Measurements from ENCODE around the gene LIFR. TPM values are rescaled to one million over a fixed set of nuclear protein-coding genes. Genes with fewer than 3 reads are reported as not detected.

LIFR gene
- total and polyA plus RNA-seq, 7 donors, result 0.23 to 79.6 (median 43.0) TPM

DNA sequence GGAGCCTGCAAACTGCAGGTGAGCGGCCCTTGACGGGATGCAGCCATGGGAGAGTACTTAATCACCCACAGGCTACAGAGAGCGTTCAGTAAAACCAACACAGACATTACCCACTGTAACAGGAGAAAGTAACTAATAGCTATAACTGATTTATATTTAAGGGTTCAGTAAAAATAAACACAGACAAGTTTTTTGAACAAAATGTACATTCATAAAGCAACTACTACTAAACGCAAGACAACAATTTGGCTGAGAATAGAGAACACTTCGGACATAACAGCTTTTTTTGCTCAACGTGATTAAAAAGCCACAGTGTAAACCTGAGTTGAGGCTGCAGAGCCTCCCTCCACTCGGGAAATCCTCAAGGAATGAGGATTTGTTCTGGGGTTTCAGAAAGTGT lies 61.7 kb downstream of the LIFR start:
- no peak for DNase-seq
- WGBS, 2 donors, result 77 to 83% methylated on average over 7 of the region's 7 CpGs
- Histone ChIP-seq H3K4me3 (no peak overlapping the region), H3K27me3 (no peaks in the 10 kb centered on the region), H3K4me1 (no peaks in the 10 kb centered on the region), H3K9me3 (no peaks in the 10 kb centered on the region), H3K27ac (no peak overlapping the region), H3K36me3 (peaks cover 0 to 58% (median 5%) of the 10 kb centered on the region in 4 donors)
- TF ChIP-seq POLR2AphosphoS5 (IDR thresholded peaks at IDR 0.05) (peak in 1 of 4 donors; percentile 53), EP300 (IDR thresholded peaks at IDR 0.05) (no peak)
- intact Hi-C loops (cut with DNase I), result no loop called here

DNA sequence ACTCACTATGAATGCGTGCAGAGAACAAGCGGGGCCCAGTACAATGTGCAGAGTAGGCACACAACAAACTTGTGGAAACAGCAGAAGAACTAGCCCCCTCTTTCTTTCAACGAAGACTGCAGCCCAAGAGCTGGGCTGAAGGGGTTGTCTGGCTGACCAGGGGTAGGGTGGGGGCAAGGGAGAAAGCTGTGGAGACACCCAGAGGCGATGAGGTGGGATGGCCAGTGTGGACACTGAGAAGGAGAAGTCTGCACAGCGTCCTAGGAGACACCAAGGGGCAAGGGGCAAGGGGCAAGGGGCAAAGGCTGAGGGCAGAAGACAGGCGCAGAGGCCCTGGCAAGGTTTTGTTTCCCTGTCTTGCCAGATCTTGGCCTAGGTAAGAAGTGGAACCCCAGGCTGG lies 62.3 kb downstream of the LIFR start:
- WGBS, 2 donors, result 67 to 88% methylated on average over 6 of the region's 6 CpGs
- no peaks in the 10 kb centered on the region for H3K4me1 ChIP-seq
- intact Hi-C loops (cut with DNase I), result no loop called here
- DNase-seq, result no peak
- TF ChIP-seq, protein P1, sequence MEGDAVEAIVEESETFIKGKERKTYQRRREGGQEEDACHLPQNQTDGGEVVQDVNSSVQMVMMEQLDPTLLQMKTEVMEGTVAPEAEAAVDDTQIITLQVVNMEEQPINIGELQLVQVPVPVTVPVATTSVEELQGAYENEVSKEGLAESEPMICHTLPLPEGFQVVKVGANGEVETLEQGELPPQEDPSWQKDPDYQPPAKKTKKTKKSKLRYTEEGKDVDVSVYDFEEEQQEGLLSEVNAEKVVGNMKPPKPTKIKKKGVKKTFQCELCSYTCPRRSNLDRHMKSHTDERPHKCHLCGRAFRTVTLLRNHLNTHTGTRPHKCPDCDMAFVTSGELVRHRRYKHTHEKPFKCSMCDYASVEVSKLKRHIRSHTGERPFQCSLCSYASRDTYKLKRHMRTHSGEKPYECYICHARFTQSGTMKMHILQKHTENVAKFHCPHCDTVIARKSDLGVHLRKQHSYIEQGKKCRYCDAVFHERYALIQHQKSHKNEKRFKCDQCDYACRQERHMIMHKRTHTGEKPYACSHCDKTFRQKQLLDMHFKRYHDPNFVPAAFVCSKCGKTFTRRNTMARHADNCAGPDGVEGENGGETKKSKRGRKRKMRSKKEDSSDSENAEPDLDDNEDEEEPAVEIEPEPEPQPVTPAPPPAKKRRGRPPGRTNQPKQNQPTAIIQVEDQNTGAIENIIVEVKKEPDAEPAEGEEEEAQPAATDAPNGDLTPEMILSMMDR (IDR thresholded peaks at IDR 0.05), result no peak
- TF ChIP-seq EP300 (IDR thresholded peaks at IDR 0.05) (no peak), POLR2AphosphoS5 (IDR thresholded peaks at IDR 0.05) (no peak), POLR2A (IDR thresholded peaks at IDR 0.05) (no peak)
- H3K4me3 ChIP-seq, result no peak overlapping the region
- no peaks in the 10 kb centered on the region for H3K27me3 ChIP-seq
- H3K36me3 ChIP-seq, result peaks cover 0 to 60% (median 5%) of the 10 kb centered on the region in 4 donors
- H3K27ac ChIP-seq, result no peak overlapping the region
- no peaks in the 10 kb centered on the region for H3K9me3 ChIP-seq

DNA sequence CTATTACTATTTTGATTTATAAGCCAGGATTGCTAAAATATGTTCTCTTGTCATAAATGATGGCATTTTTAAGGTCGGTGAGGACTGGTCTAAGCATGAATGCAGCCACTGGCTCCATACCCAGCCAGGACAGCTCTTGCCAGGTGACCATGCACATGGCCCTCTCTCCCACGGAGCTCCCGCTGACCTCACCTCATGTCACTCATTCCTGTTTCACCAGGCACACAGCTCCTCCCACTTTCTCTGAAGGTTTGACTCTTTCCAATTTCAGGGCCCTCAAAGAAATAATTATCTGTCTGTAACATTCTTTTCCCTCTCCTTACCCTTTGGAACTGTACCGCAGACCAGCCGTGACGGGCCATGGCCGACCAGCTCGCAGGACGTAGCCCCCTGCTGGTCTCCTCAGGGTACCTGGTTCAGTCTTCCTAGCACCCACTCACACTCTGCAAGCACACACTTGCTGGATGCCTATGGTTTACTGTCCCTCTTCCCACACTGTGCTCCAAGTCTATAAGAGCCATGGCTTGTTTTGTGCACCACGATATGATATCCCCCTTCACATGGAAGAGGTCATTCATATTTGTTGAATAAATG lies 72.5 kb downstream of the LIFR start:
- H3K36me3 ChIP-seq, result peaks cover 0 to 86% (median 18%) of the 10 kb centered on the region in 4 donors
- DNase-seq, result no peak
- no peaks in the 10 kb centered on the region for H3K4me1 ChIP-seq
- no peak overlapping the region for H3K4me3 ChIP-seq
- H3K27ac ChIP-seq, result no peak overlapping the region
- no peaks in the 10 kb centered on the region for H3K27me3 ChIP-seq
- intact Hi-C loops (cut with DNase I), result no loop called here
- H3K9me3 ChIP-seq, result no peaks in the 10 kb centered on the region
- no peak for TF ChIP-seq POLR2AphosphoS5 (IDR thresholded peaks at IDR 0.05)
- TF ChIP-seq, protein P1 (IDR thresholded peaks at IDR 0.05), result no peak
- no peak for TF ChIP-seq POLR2A (IDR thresholded peaks at IDR 0.05)
- no peak for TF ChIP-seq EP300 (IDR thresholded peaks at IDR 0.05)
- WGBS, 2 donors, result 88 to 92% methylated on average over 10 of the region's 10 CpGs

DNA sequence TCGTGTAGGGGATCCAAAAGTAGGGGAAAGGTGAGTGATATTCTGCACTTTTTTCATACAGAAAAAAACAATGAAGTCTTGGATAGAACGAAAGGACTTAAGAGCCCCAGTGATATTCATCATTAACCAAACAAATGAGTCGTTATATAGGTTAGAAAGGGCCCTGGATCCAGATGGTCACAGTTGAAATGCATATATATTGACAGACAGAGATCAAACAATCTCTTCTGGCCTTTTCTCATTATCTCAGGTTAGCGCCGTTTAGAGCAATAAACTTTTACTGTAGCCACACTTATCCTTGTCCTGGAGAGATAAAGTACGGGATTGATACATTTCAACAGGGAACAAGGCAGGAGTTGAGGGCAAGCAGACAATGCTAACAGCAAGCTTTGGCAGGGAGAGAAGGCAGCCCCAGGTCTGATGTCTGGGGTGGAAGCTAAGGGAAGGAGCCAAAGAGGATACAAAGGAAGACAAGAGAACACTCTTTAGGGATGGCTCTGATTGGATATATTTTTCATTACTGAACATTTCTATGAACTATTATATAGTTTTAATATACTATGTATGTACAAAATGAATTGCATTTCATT lies 77.0 kb downstream of the LIFR start:
- Histone ChIP-seq H3K36me3 (peaks cover 0 to 42% (median 9%) of the 10 kb centered on the region in 4 donors), H3K27ac (no peak overlapping the region), H3K4me1 (no peaks in the 10 kb centered on the region), H3K9me3 (no peaks in the 10 kb centered on the region), H3K27me3 (no peaks in the 10 kb centered on the region), H3K4me3 (no peak overlapping the region)
- 14 to 40% methylated on average over 6 of the region's 6 CpGs for WGBS, 2 donors
- intact Hi-C loops (cut with DNase I), result no loop called here
- TF ChIP-seq, protein P1 (IDR thresholded peaks at IDR 0.05), result no peak
- TF ChIP-seq EP300 (IDR thresholded peaks at IDR 0.05) (no peak), POLR2AphosphoS5 (IDR thresholded peaks at IDR 0.05) (no peak), POLR2A (IDR thresholded peaks at IDR 0.05) (no peak)
- DNase-seq, result no peak

DNA sequence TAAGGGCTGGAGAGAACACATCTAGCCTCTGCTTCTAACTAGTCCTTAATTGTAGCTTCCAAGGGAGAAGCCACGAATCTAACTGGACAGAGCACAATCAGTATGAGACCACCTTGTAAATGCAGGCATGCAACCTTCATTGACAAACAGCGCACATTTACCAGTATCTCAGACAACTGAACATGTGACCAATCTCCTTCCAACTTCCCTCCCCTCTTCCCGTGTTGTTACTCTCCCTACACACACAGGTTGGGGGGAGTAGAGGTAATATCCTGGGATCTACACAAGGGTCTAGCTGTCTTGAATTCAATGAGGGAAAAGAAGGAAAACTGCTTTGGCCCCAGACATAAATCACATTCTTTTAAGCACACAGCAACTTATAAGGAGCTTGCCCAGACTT lies 77.6 kb downstream of the LIFR start:
- no peaks in the 10 kb centered on the region for H3K27me3 ChIP-seq
- peaks cover 0 to 38% (median 8%) of the 10 kb centered on the region in 4 donors for H3K36me3 ChIP-seq
- DNase-seq, result no peak
- WGBS, 2 donors, result 23 to 60% methylated on average over 3 of the region's 3 CpGs
- H3K4me1 ChIP-seq, result no peaks in the 10 kb centered on the region
- no peak overlapping the region for H3K4me3 ChIP-seq
- no peaks in the 10 kb centered on the region for H3K9me3 ChIP-seq
- intact Hi-C loops (cut with DNase I), result no loop called here
- no peak overlapping the region for H3K27ac ChIP-seq
- no peak for TF ChIP-seq EP300 (IDR thresholded peaks at IDR 0.05)
- TF ChIP-seq POLR2AphosphoS5 (IDR thresholded peaks at IDR 0.05), result no peak
- TF ChIP-seq POLR2A (IDR thresholded peaks at IDR 0.05), result no peak
- TF ChIP-seq, protein P1 (IDR thresholded peaks at IDR 0.05), result no peak

Data from sigmoid colon (tissue), 7 donors.